Caki2 (cell line): ENCODE data around the gene UMODL1. TPM values are rescaled to one million over a fixed set of nuclear protein-coding genes. Genes with fewer than 3 reads are reported as not detected.

Experiments used
- DNase-seq: peaks from one replicate; pipeline ENCODE4 v3.0.0-alpha.2; 2015; ENCODE audit warnings: low read depth
- in situ Hi-C: cut with HindIII; loops from 2 replicates; pipeline ENCODE4 v1.10.0; 2016; ENCODE audit warnings: low sequenced_read_pairs, low pct_unique_long_range_greater_than_20kb, mixed read lengths
- total RNA-seq: library from RNA; depleted of rRNA; stranded (reverse); fragments of >200 nt; shearing (Covaris generic); gene quantifications from 2 replicates; pipeline ENCODE4 v1.2.3, GENCODE V29; 2014; ENCODE audit warnings: low replicate concordance

UMODL1 gene
- total RNA-seq, 1 experiment from 2014 or later, result not detected

DNA sequence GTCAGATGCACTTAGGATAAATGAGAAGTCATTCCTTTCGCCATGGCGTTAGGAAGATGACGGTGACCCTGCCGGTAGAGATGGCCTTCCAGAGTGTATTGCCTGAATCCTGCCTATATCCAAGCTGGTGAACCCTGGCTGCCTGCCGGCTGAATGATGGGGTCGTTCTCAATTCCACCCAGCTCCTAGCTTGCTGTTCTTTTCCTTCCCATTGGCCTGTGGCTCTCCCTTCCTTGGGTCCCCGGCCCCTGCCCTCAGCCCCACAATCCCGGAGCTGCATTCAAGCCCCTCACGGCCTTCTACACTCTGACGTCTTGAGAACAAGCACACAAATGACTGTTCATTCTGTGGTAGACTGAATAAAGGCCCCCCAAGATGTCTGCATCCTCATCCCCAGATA is 32.7 kb upstream of the UMODL1 start:
- in situ Hi-C loops, result no loop called here
- DNase-seq, result no peak

GRCh38 chr21:42038826-42039425 is 32.2 kb upstream of the UMODL1 start:
- in situ Hi-C loops, result no loop called here
- no peak for DNase-seq

- in situ Hi-C loops, result no loop called here
- no peak for DNase-seq
These were observed 31.6 kb upstream of the UMODL1 start for GRCh38 chr21:42039470-42039901.

DNA sequence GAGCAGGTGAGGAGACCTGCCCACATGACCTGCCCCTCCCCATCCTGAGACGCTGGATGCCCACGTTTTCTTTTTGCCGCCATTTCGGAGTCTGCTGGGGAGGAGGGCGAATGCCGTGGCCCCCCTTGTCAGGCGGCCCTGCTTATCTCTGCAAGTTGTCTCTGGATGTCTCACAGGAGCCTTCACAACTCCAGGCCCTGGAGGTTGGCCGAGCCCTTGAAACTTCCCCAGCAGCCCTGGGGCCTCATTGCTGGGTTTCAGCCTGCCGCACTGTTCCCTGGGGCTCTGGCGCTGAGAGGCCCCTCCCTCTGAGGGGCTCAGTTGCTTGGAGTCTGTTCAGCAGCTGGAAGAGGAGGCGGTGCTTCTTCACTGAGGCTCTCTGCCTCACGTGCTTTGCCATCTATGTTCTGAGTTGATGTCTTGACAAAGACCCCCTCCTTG is 31.2 kb upstream of the UMODL1 start:
- DNase-seq, result no peak
- in situ Hi-C loops, result no loop called here

DNA sequence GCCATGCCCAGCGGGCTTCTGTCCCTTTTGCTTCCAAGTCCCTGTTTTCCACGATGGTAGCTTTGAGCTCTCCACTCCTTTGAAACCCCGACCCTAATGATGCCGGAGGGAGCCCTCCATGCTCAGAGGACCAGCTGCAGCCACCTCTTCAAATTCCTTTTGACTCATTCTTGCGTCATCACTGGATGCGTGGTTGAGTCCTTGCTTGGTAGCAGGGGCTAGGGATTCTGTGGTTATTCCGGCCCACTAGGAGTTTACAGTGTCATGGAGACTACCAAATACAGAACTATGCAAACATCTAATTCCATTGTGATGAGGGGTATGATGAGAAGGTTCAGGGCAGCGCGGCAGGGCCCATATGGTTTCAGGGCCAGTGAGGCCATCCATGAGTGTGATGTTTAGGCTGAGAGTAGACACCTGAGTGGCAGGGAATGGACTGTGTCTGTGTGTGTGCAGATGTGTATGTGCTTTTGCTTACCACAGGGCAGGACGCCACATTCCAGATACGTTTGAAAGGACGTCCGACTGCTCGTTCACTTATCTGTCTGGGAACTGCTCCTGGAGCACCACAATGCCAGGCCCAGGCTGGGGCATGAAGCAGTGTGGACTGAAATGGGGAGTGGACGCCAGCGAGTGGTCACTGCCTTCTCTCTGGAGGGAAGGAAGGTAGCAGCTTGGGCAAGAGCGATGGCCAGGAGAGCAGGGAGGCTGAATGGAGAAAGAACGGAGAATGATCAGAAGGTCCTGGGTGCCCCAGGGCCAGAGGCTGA is 30.5 kb upstream of the UMODL1 start:
- in situ Hi-C loops, result no loop called here
- DNase-seq, result peak; percentile 84

GRCh38 chr21:42041246-42041645 is 29.9 kb upstream of the UMODL1 start:
- DNase-seq, result no peak
- in situ Hi-C loops, result no loop called here

GRCh38 chr21:42041711-42042110 is 29.4 kb upstream of the UMODL1 start:
- in situ Hi-C loops, result no loop called here
- no peak for DNase-seq

DNA sequence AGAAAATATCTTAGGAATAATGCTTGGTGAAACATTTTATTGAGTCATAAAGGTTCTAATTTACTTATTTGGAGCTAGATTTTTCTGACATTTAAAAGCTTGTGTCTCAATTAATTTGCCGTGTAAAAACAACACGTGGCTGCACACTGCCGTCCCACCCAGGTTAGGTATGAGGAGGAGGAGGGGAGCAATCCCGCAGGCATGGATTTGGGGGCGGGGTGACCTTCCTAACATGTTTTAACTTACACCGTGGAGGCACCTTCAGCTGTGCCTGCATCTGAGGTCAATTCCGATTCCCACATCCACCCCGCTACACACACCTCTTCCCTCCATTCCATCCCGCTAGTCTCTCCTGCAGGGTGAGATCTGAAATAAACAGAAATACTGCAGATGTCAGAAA is 28.5 kb upstream of the UMODL1 start:
- in situ Hi-C loops, result no loop called here
- DNase-seq, result no peak

DNA sequence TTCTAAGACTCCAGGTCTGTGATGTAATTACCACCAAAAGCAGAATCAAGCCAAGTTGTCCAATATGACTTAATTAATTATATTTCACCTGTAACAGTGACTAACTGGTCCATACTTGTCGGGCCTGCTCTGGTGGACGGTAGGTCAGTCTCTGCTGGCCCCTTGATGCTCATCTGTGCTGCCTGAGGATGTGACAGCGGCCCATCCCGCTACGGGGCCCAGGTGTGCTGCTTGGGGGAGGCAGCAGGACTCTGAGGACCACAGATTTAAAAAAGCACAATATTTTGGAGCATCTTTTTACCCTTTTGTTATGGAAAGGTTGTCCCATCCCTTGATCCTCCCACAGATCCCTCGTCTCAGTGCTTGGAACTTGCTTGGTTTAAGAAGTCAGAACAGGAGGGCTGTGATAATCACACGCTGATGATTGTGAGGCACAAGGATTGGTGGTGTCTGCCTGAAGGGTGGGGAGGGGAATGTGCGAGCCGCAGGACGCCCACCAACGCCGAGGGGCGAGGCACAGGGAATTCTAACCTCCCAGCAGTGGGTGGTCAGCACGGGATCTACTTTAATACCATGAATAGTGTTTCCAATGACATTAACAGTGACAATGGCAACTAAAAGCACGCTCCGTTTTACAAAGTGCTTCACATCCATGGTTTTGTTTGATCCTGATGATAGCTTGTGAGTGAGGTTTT is 27.8 kb upstream of the UMODL1 start:
- DNase-seq, result no peak
- in situ Hi-C loops, result no loop called here

DNA sequence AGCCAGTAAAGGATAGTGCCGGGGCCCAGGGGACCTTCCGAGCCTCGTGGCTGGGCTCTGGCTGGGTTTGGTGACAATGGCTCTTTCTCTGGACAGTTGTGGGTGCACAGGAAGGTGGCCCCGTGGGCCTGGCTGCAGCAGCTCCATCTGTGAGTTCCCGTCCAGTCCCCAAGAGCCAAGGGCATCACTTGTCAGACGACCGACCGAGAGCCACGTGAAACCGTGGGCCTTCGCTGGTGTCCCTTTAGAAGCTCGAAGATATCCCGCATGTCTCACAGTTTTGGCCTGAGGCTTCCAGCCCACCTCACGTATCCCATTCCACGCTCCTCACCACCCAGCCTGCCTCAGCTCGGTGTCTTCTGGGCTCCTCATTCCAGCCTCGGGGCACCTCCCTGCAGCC is 27.2 kb upstream of the UMODL1 start:
- in situ Hi-C loops, result no loop called here
- DNase-seq, result no peak

GRCh38 chr21:42044871-42045495 is 26.1 kb upstream of the UMODL1 start:
- no peak for DNase-seq
- in situ Hi-C loops, result no loop called here

DNA sequence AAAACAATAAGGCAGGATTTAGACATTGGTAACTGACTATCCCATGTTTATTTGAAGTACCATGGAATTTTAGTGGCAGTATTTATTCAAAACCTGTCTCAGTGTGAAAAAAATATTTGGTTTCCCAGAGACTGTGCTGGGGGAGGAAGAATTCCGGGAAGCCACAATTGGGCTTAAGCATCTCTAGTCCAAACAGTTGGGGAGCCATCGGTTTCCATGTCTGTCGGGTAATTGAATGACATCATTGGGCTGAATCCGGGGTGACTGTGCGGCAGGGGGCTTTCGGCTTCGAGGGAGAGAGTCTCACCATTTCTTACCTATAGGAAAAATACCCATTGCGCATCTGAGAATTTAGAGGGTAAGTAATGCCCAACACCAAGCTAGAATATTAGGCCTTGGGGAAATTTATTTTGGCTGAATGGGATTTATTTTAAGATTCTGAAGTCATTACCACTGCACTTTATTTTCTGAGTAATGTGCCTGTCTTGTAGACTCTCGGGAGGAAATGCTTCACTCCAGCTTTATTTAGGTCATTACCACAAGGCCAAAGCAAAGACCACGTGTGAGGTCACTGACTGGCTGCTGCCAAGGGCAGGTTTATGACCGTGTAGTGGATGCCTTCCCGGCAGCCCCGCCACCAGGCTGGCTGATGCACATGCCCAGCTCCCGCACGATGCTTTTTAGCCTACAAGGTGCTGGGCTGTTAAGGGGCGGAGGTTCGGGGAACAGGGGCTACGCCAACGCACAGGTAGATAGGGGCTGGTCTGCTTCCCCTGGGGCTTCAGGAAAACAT is 23.1 kb upstream of the UMODL1 start:
- no peak for DNase-seq
- in situ Hi-C loops, result no loop called here

DNA sequence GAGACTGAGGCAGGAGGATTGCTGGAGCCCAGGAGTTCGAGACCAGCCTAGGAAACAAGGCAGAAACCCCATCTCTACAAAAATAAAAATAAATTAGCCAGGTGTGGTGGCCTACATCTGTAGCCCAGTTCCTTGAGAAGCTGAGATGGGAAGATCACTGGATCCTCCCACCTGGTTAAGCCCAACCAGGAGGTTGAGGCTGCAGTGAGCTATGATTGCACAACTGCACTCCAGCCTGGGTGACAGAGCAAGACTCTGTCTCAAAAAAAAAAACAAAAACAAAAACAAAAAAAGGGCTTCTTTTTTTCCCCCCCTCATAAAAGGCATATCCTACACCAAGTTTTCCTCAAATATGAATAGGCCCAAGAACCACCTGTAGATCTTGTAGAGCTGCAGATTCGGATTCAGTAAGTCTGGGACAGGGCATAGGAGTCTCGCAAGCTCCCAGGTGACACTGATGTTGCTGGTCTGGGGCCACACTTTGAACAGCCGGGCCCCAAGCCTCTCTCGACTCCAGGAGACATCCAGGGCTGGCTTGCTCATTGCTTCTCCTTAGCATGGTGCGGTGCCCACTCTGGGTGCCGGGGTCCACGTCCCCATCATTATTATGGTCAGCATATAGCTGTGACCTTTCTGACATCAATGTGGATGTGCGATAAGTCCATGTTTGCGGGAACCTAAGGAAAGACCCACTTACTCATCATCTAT is 22.1 kb upstream of the UMODL1 start:
- DNase-seq, result no peak

DNA sequence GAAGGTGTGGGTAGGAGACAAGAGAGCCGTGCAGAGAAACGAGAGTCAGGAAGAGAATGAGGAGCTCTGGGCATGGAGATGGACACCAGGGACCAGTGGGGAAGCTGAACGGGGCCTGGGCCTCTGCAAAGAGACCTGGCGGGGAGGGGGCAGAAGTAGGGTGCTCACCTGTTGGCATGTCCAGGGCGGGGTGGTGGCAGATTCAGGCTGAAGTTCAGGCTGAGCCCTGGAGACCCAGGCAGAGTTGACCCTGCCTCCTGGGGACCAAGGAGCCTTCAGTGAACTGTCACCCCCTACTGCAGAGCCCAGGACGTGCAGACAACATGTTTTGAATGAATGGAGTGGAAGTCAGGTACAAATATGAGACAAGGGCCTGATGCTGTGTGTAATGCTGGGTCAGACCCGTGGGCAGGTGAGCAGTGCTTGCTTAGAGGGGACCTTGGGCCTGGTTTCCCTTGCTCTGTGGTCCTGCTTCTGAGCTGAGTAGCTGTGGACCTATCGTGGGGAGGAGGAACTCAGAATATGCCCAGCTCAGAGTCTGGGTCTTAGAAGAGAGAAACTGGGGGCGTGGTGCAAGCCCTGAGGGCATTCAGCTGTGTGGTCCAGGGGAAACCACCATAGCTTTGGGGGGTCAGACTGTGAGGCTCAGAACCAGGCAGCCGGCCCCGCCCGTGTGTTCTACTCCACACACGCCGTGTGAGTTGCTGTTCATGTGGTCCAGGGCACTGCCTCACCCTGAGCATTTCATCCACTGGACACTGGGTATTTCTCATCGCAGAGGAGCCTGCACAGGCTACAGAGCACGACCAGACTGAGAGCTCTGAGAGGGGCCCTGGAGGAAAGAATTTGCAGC is 21.3 kb upstream of the UMODL1 start:
- in situ Hi-C loops, result no loop called here
- no peak for DNase-seq

More for the DNA sequence above, 22.1 kb upstream of the UMODL1 start:
- in situ Hi-C loops, result no loop called here

DNA sequence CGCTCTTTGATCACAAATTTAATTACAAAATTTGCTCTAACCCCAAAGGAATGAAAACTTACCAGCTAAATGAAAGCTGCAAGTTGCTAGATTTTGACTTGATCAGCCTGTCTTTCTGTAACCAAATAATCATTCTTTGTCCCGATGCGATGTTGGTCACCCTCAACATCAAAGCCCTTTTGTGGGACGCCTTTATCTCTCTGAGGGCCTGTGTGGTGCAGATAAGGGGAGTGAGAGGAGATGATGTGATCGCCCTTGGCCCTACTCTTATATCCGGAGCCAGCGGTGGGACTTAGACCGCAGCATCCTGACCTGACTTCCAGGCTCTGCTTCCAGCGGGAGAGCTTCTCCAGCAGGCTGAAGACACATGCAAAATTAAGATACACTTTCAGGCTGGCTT is 19.3 kb upstream of the UMODL1 start:
- in situ Hi-C loops, result no loop called here
- DNase-seq, result no peak

GRCh38 chr21:42055425-42055824 is 15.7 kb upstream of the UMODL1 start:
- in situ Hi-C loops, result no loop called here
- DNase-seq, result no peak

DNA sequence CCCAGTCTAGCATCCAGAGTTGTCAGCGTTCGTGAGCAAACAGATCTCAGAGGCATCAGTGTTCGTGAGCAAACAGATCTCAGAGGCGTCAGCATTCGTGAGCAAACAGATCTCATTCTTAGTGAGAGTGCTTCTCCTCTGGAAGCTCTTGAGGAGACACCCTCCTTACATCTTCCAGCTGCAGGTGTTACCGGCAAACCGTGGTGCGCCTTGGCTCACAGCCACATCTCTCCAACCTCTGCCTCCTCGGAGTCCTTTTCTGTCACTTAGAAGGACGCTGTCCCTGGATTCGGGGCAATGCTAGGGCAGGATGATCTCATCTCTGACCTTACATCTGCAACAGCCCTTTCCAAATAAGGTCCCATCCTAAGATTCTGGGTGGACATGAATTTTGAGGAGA is 14.6 kb upstream of the UMODL1 start:
- in situ Hi-C loops, result no loop called here
- DNase-seq, result no peak
